Ecto neural progenitor cell (in vitro differentiated cells): ENCODE results near the gene CHCHD6.
A peak's percentile ranks its signal among the peaks of the same experiment; 100 is the strongest.

Experiments used
- DNase-seq: peaks from one replicate; pipeline ENCODE4 v3.0.0-alpha.2; 2018; ENCODE audit warnings: low spot score

CHCHD6 gene

DNA sequence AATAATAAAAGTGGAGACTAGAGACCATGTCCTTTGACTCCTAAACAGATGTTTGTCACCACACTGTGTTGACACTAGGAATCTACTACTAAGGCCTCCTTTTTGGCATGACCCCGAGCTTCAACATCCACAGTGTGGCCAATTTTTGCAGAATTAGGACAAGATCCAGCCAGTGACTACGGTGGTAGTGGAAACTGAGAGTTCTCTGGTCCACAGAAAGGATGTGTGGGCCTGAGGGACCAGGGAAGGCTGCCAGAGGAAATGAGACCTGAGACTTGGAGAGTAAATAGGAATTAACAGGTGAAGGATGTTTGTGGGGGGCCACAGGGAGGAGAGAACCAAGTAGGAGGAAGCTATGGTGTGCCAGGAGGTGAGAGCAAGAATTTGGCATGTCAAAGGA is 122.7 kb downstream of the CHCHD6 start:
- DNase-seq = no peak

DNA sequence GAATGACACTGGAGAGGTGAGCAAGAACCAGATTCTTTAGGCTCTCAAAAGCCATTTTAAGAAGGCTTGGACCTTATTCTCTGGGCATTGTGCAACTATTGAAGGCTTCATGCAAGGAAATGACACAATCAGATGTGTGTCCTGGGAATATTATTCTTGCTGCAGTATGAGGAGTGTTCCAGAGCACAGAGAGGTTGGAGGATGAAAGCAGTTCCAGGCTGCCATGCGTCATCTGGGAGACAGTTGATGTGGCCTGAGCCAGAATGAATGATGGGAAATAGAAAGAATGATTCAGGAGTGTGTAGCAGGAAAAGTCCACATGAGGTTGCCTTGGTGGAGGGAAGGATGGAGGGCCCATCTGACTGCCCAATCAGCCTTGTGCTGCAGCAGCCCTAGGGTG is 123.1 kb downstream of the CHCHD6 start:
- DNase-seq = no peak

DNA sequence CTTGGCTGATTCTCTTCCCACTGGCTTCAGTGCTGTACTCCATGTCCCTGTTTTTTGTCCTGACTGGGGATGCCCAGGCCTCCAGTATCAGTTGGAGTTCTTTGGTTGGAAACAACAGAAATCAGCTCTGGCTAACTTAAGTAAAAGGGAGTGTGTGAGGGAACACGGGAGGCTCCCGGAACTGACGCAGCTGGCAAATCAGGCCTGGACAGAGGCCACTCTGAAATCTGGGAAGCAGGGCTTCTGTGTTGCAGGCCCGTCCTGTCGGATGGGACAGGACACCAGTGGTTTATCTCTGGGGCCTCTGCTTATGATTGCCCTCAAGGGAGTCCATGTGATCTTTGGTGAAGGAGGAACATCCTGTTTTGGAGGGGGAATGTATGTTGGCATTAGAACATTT is 124.3 kb downstream of the CHCHD6 start:
- peak; percentile 32 for DNase-seq

DNA sequence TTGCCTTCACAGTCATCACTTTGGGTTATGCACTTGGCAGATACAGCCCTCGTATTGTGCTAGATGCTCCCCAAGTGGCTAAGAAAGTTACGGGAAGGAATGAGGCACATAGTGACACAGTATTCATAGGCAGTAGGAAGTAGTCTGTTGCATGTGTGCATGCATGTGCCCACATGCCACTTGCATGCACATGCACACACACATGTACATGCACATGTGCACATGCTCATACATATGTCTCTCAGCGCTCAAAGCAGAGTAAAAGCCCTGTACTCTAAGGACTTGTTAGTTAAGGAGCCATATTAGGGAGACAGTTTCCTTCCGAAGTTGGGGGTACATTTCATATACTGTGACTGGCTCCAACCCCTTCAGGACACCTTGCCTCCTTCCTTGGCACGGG is 128.9 kb downstream of the CHCHD6 start:
- DNase-seq = no peak

DNA sequence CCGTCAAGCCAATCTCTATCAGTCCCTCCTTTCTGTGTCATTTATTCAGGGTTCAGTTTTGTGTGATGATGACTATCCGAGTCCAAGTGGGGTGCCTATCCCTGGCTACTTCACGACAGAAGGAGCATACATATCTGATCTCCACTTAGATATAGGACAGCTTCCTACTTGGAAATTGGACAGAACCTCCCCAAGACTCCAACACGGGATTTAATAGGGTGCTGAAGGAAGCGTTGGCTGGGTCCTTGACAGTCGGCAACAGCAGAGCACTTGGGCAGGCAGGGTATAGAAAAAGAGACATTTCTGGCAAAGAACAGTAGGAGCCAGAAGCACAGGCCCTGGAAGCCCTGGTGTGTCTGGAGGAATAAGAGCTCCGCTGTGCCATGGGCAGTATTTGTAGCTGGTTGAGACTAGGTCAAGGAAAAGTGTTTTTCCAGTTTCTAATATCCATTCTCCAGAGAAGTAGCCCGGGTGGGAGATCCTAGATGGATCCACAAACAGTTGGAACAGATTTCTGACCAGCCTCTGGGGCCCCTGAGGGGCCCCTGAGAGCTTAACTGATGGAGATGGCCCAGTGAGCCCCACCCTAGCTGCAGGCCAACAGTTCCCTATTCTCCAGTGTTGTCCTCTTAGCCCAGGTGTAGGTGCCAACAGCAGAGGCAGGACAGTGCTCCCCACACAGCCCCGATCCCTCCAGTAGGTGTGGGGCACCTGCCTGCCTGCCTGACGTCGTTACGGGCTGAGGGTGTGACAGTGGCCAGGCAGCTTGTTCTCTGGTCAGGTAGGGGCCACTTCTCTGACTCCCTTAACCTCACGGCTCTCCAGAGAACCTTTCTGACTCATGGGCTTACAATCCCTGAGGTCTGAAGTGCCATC is 130.8 kb downstream of the CHCHD6 start:
- peak; percentile 25 for DNase-seq

DNA sequence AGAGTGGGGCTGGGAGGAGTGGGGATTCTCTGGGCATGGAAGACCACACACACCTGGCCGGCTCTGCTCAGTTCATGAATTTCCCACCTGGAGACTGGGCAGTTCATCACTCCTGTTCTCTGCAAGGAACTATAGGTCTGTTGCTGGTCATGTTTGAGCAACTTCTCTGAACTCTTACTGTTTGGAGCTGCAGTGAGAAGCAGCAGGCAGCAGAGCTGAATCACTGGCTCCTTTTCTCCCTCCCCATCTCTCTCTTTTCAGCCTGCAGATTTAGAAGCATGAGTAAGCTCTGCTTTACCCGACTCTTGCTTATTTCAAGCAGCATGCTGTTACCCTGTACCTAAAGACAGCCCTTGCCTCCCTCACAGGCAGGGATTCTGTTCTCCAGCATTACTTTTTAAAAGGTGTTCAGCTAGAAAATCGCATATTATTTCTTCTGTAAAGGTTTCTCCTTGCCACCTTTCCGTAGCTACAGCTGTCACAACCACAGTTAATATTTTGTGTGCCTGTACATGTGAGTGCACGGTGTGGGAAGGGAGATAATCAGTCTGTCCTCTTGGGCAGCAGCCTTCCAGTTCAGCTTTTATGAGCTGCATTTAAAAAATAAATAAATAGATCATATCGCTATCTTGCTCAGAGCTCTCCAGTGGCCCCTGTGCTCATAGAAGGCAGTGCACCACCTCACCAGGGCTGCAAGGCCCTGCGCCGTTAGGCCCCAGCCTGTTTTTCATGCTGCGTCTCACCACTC is 131.6 kb downstream of the CHCHD6 start:
- DNase-seq = peak; percentile 40

DNA sequence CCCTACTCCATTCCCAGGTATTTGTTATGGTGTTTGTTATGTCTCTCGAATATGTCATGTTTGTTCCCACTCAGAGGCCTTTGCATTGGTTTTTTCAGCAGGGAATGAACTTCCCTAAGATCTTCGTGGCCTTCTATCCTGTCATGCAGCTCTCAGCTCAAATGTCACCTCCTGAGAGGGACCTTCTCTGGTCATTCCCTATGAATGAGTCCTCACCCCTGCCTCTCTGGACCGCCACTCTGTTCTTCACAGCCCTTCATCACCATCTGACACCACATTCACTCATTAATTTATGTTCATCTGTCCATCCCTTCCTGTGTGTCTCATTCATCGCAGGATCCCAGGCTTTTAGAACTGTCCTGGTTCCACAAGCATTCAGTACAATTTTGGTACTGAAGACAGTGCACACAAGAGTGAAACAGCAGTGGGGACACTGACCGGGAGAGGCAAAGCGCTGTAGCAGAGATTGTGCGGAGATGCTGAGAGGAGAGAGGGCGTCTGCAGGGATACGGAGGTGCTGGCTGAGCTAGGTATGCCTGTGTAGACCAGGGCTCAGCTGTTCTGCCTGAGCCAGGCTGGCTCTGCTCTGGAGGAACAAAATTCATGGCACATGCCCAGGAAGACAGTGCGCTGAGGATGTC is 132.3 kb downstream of the CHCHD6 start:
- peak; percentile 14 for DNase-seq

DNA sequence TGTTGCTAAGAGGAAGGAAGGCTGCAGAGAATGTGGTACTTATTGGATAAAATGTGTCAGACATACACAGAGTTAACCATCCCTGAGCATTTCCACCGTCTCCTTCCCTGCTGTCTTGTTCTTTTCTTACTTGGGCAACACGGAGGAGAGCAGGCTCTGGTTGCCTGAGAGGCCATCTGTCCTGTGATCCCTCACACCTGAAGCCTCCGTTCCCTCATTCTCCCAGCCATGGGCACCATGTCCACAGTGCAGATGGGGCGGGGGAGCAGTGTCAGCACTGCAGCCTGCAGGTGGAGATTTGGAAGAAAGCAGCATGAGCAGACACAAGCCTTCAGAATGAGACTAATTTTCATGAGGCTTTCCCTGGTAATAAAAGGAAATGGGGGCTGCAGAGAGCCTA is 133.7 kb downstream of the CHCHD6 start:
- DNase-seq = peak; percentile 33

DNA sequence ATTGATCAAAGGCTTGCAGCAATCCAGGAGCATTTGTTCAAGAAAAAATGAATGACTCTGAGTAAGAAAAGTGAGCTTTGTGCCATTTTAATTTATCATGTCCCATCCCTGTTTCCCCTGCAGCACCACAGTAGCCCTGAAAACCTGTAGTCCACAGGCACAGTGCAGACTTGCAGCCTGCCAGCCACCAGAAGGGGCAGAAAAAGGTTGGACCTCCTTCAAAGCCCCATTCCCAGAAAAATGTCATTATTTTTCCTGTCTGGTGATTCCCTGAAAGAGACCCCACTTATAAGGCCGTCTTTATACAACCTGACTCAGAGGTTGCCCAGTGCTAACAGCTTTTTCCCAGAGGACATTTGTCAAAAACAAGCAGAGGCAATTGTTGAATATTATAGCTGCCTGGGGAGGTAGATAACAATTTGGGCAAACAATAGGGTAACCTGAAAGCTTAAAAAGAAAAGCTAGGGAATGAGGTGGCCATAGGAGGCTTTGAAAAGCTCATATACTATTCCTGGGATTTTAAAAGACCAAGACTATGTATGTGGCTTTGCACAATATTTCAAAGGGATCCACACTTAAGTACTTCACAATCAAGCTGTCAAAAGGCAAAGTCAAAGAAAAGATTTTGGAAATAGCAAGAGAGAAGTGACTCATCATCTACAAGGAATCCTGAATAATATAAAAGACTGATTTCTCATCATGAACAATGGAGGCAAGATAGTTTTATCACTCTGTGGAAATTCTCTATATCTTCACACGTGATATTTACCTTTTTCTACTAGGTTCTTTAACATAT is 142.1 kb downstream of the CHCHD6 start:
- DNase-seq = peak; percentile 23

DNA sequence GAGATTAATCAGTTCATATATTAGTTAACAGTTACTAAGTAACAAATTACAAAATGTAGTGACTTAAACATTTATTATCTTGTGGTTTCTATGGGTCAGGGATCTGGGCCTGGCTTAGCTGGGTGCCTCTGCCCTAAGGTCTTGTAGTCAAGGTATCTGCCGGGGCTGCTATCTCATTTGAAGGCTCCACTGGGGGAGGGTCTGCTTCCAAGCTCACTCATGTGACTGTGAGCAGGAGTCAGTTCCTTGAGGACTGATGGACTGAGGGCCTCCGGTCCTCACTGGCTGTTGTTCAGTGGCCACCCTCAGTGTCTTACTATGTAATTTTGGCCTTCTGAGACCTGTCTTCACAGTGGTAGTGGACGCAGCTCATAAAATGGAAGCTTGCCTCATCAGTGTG is 143.0 kb downstream of the CHCHD6 start:
- DNase-seq = peak; percentile 37

DNA sequence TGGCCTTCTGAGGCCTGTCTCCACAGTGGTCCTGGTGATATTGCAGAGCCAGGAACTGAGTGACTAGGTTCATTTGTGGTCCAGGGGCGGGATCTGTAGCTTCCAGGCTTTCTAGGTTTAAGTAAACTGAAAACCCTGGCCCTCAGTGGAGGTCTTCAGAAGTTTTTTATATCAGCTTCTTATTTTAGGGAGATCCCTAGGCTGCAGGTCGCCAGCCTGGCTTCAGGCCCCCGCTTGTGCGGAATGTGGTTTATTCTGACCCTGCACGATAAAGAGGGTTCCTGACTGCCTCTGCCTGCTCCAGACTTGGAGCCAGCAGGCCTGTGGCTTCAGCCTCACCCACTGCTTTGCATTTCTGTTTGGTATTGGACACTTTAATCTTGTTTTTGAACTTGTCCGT is 145.0 kb downstream of the CHCHD6 start:
- DNase-seq = peak; percentile 39

DNA sequence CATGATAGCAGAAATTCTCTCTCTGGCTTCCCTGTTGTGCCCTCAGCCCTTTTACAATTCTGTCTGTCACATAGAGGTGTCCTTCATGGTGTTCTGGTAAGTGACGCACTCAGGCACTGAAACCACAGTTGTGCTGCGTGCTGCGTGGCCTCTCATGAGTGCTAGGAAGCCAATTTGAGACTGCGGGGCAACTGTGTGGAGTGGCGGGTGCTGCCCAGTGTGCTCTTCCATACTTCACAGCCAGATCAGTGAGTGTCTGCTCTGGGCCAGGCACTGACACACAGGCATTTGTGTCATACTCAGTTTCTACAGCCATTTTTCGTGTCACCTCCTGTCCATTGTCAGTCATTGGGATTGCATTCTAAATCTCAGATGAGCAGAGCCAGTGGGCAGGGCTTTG is 145.7 kb downstream of the CHCHD6 start:
- DNase-seq = peak; percentile 33

DNA sequence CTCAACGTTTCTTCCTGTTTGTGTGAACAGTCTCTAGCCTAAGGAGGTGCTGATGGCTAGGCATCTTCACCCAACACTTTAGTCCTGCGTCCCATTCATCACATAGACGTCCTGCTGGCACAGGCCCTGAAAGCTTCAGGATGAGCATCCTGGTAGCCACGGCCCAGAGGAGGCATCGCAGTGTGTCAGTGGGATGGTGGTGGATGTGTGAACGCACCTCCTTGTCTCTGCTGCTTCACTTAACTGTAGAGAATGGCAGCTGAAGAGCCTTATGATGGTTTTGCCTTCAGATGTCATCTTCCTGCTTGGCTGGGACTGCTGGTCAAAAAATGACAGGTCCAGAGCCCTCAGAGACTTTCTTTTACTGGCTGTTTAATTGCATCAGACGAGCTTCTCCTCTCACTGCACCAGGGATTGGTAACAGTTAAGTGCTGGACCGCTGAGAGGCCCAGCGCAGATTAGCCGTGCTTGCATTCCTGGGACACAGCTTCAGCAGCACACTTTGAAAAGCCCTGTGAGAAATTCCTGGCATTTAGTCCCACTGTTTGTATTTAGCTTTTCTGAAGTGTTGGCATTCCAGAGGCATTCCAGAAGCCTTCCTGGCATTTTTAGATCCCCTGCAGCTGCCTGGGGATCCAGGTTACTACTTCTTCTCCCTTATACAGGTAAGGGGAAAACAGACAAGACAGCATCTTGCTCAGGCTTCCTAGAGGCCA is 146.5 kb downstream of the CHCHD6 start:
- peak; percentile 85 for DNase-seq

DNA sequence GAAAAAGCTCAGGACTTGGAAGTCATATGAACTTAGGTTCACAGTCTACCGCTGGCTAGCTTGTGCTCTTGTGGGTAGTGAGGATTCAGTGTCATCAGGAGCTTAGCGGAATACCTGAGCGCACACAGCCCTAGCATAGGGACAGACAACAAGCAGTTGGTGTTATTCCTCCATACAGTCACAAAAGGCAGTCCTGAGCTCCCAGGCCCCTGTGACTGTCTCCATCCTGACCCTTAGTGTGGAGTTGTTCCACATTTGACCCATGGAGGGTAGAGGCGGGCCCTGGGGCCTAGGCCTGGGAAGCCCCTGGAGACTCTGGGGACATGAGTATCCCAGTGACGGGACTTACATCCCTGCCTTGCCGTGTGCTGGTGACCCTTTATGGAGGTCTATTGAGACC is 147.3 kb downstream of the CHCHD6 start:
- no peak for DNase-seq

DNA sequence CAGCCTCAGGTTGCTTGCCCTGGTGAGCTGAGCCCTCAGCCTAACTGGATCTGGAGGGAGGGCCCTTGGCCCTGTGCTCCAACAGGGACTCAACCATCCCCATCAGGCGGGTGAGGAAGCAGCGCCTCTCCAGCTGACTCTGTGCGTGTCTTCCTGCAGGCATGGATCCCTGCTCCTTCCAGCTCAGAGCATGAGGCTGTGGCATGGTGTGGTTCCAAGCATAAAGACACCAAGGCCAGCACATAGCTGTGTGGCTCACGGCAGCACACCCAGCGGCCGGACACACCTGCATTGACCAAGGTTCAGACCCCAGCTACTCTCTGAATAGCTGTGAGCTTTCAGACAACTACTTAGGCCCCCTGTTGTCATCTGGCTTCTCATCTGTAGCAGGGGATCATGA is 147.9 kb downstream of the CHCHD6 start:
- DNase-seq = no peak

DNA sequence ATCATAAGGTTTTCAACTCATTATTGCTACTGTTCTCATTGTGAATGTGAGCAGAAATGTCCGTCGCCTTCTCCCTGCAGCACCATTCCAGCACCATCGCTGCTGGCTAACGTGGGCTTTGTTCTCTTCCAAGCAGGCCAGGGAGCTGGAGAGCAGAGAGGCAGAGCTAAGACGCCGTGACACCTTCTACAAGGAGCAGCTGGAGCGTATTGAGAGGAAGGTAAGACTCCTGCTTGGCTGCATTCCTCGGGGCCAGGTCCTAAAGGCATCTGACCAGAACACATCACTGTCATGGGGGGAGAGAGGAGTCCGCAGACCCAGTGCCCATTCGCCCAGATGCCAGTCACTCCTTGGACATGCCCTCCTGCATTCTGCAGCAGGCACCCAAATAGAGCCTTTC is 148.5 kb downstream of the CHCHD6 start:
- peak; percentile 47 for DNase-seq

DNA sequence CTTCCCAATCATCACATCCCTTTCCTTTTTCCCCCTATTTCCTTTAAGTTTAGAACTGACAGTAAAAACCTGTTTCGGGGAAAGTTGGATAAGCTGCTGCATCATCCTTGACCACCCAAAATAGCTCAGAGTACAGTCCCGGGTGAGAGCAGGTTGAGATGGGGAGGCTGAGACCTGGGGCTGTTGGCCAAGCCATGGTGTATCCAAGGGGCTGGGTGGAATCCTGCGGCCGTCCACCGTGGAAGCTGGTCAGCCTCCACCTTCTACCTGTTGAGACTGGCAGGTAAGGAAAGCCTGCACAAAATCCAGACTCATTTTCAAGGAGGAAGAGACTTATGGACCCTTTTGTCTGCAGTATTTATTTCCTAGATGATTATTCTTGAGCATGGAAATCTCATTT is 150.6 kb downstream of the CHCHD6 start:
- DNase-seq = peak; percentile 26

DNA sequence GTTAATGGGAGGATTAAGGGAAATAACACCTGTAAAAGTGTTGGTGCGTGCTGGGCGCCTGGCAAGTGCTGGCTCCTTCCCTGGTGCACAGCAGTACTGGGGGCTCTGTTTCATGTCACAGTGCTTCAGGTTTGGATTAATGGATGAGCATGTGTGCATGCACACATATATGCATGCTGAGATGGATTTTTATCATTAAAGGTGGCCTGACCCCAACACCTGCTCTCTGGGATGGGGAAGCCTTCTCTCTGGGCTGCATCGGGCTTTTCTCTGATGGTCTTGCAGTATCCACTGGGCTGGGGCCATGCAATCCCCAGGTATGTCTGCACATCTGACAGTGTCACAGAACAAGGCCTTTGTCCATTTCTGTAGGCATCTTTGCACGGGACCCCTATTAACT is 151.3 kb downstream of the CHCHD6 start:
- peak; percentile 18 for DNase-seq

DNA sequence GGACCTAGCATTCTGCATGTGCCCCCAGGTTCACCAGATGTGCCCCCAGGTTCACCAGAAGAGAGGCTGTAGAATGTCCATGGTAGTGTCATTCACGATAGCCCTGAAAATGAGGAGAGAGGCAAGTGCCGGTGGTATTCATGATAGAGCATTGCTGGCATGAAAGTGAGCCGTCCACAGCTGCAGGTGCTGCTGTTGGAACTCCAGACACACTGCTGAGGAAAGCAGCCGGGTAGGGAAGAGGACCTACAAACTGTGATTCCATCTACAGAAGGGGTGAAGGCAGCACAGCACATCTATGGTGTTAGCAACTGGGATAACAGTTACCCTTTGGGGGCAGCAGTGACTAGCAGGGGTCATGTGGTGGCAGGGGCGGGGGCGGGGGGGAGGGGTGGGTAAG is 153.9 kb downstream of the CHCHD6 start:
- DNase-seq = peak; percentile 42

DNA sequence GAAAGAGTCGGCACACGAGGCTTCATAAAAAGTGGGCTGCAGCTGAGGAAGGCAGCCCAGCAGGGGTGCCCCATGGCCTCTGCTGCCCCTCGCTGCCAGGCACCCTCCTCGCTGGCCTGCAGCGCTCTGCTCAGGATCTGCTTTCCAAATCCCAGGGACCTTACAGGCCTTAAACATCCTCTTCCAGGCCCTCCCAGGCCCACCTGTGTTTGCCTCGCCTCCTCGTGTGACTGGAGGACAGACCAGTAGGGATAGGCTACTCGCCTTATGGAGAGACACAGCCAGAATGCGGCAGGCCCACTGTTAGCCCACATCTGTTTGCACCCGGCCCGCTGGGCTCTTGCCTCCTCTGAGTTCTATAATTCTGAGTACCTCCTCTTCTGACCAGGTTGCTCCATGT is 154.4 kb downstream of the CHCHD6 start:
- peak; percentile 41 for DNase-seq

DNA sequence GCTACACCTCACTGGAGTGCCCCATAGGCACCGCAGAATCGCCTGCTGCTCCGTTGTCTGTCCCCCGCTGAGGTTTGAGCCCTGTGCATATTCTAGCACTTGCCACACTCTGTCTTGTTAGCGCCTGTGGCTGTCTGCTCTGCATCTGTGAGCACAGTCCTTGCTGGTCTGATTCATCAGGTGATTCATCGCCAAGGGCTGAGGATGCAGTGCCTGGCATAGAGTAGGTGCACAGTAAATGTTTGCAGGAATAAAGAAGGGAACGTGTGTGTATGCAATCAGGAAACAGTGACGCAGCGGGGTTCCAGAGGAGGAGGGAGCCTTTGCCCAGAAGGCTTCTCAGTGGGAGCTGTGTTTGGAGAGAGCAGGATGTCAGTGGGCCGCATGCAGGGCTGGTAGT is 154.8 kb downstream of the CHCHD6 start:
- peak; percentile 48 for DNase-seq
